ENCODE results near the gene LMX1A.

DNA sequence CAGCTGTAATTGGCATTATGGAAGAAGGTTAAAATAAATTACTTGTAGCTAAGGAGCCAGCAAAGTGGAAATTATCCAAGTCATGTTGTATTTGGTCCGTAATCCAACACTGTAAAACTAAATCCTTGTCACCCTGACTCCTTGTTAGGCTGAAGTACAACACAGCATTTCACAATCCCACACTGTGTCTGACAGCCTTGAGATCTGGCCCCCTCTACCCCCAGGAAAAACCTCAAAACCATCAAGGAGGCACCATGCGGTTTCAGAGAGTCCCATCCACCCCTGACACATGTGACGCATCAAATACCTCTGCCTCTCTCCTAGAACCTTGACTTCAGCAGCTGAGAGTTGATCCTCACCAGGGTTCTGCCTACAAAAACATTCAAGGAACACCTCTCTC, 41.0 kb downstream of the LMX1A start:
- no peak for TF ChIP-seq POLR2A (IDR thresholded peaks at IDR 0.05; ENCODE audit: low read length)
- no peak for TF ChIP-seq GATA1 (IDR thresholded peaks at IDR 0.05; ENCODE audit: low read depth, low read length)
